B cell (primary cell): Measurements from ENCODE around the gene XXYLT1. TPM values are rescaled to one million over a fixed set of nuclear protein-coding genes. Genes with fewer than 3 reads are reported as not detected.

Experiments used
- ATAC-seq: fragments of 200-7000 bp; cut with Tn5 transposase; one replicate; pipeline ENCODE4 v1.10.0; 2021; ENCODE audit warnings: low read depth, mild to moderate bottlenecking, moderate number of reproducible peaks, moderate library complexity
- CTCF ChIA-PET: fragments of 350-600 bp; sonication (Branson Sonifier 250); formaldehyde crosslinking; loops from one replicate; lab custom pipeline; 2021; ENCODE audit warnings: antibody characterized with exemption, inconsistent platforms; lab: Charles Lee
- POLR2A ChIA-PET: fragments of 350-600 bp; sonication (Branson Sonifier 250); formaldehyde crosslinking; loops from one replicate; lab custom pipeline; 2021; ENCODE audit warnings: antibody characterized with exemption; lab: Charles Lee
- DNase-seq: peaks from one replicate; pipeline ENCODE4 v3.0.0; 2013
- H2AFZ ChIP-seq: 2 replicates; pipeline ENCODE4 v1.6.1; 2012; ENCODE audit warnings: mild to moderate bottlenecking, low read depth, low read length; ENCODE audit not compliant: insufficient read depth, poor library complexity, severe bottlenecking
- H3K27ac ChIP-seq, 2 donors: 1 replicate in 1 of 2; 2 replicates in 1 of 2; pipeline ENCODE4 v1.5.1; 2012 to 2013; ENCODE audit warnings: low read length in 2 of 2, mild to moderate bottlenecking in 2 of 2, moderate library complexity in 1 of 2
- H3K27me3 ChIP-seq, 4 experiments: fragments of 200-600 bp in 1 of 4; sonication (generic) in 1 of 4; replicated peaks in 1 of 4; 1 replicate in 2 of 4; 2 replicates in 2 of 4; pipeline versions ENCODE4 v1.6.1 to v1.7.0; 2013 to 2016; ENCODE audit warnings: low read length in 3 of 4, mild to moderate bottlenecking in 2 of 4, mixed read lengths in 1 of 4, moderate library complexity in 1 of 4; ENCODE audit not compliant: insufficient read depth in 4 of 4, control insufficient read depth in 3 of 4; ENCODE audit errors: control extremely low read depth in 1 of 4
- H3K36me3 ChIP-seq, 2 experiments: replicated peaks in 1 of 2; 1 replicate in 1 of 2; 2 replicates in 1 of 2; pipeline versions ENCODE4 v1.6.1 to v1.7.1; 2013; ENCODE audit warnings: low read length in 1 of 2; ENCODE audit not compliant: insufficient read depth in 2 of 2, control insufficient read depth in 1 of 2; ENCODE audit errors: control extremely low read depth in 1 of 2, extremely low read depth in 1 of 2
- H3K4me1 ChIP-seq, 2 donors: fragments of 200-600 bp in 1 of 2; sonication (generic) in 1 of 2; 1 replicate in 1 of 2; 2 replicates in 1 of 2; pipeline versions ENCODE4 v1.5.1 to v1.6.1; 2013 to 2017; ENCODE audit warnings: low read length in 2 of 2; ENCODE audit not compliant: control insufficient read depth in 2 of 2, insufficient read depth in 2 of 2
- H3K4me2 ChIP-seq: replicated peaks from 2 replicates; pipeline ENCODE3; 2012; ENCODE audit warnings: mild to moderate bottlenecking, low read depth, low read length; ENCODE audit not compliant: poor library complexity, severe bottlenecking
- H3K4me3 ChIP-seq, 5 experiments: fragments of 200-600 bp in 1 of 5; sonication (generic) in 1 of 5; 1 replicate in 3 of 5; 2 replicates in 2 of 5; pipeline versions ENCODE4 v1.5.1 to v1.7.0; 2011 to 2016; ENCODE audit warnings: low read length in 4 of 5, mild to moderate bottlenecking in 4 of 5, low read depth in 2 of 5, control low read depth in 1 of 5, moderate library complexity in 1 of 5; ENCODE audit not compliant: insufficient read depth in 1 of 5; ENCODE audit errors: control extremely low read depth in 1 of 5, extremely low read depth in 1 of 5
- H3K79me2 ChIP-seq: fragments of 200-600 bp; sonication (generic); one replicate; pipeline ENCODE4 v1.6.0; 2016; ENCODE audit warnings: low read length; ENCODE audit not compliant: control insufficient read depth, insufficient read depth
- H3K9ac ChIP-seq: fragments of 200-600 bp; sonication (generic); 2 replicates; pipeline ENCODE4 v1.6.1; 2017; ENCODE audit warnings: mild to moderate bottlenecking, low read length, moderate library complexity
- H3K9me3 ChIP-seq, 3 donors: one replicate each; pipeline versions ENCODE4 v1.6.1 to v1.7.1; 2013; ENCODE audit warnings: low read length in 2 of 3; ENCODE audit not compliant: control insufficient read depth in 2 of 3, insufficient read depth in 1 of 3; ENCODE audit errors: control extremely low read depth in 1 of 3
- H4K20me1 ChIP-seq: 2 replicates; pipeline ENCODE4 v1.6.0; 2012; ENCODE audit warnings: mild to moderate bottlenecking, low read length; ENCODE audit not compliant: insufficient read depth, control insufficient read depth, poor library complexity, severe bottlenecking
- H3K27ac Mint-ChIP-seq: one replicate; pipeline ENCODE4 v1.8.0; 2021; ENCODE audit warnings: mixed read lengths
- H3K27me3 Mint-ChIP-seq: one replicate; pipeline ENCODE4 v1.8.0; 2021; ENCODE audit warnings: mixed read lengths
- H3K4me1 Mint-ChIP-seq: one replicate; pipeline ENCODE4 v1.8.0; 2021; ENCODE audit warnings: mixed read lengths
- H3K4me3 Mint-ChIP-seq: one replicate; pipeline ENCODE4 v1.8.0; 2021; ENCODE audit warnings: mixed read lengths
- H3K9me3 Mint-ChIP-seq: one replicate; pipeline ENCODE4 v1.8.0; 2022; ENCODE audit warnings: mixed read lengths; ENCODE audit not compliant: insufficient read depth
- CTCF ChIP-seq: fragments of 200-600 bp; IDR thresholded peaks from one replicate; pipeline ENCODE4 v1.8.0; 2022; ENCODE audit warnings: antibody characterized with exemption, mild to moderate bottlenecking
- EZH2 ChIP-seq: IDR thresholded peaks from 2 replicates; pipeline ENCODE4 v1.6.1; 2012; ENCODE audit warnings: borderline replicate concordance, low read depth, mild to moderate bottlenecking, moderate library complexity, low read length; ENCODE audit not compliant: insufficient read depth, poor library complexity, severe bottlenecking
- WGBS: methylation state at CpG from one replicate; pipeline ENCODE4 v1.1.5; 2013; ENCODE audit warnings: missing lambda C conversion rate; ENCODE audit not compliant: insufficient coverage; 5-methylcytosine and 5-hydroxymethylcytosine counted together
- intact Hi-C: fragments of 100-400 bp; cut with micrococcal nuclease; formaldehyde crosslinking; loops from one replicate; pipeline ENCODE4 v1.10.0; 2022
- polyA plus RNA-seq: library from polyadenylated mRNA; depleted of rRNA; stranded (reverse); fragments of >200 nt; gene quantifications from 2 replicates; pipeline ENCODE4 v1.2.3, GENCODE V29; 2012
- total RNA-seq, 2 donors: library from RNA; stranded (reverse); fragments of 120-200 nt in 1 of 2; gene quantifications; 1 replicate in 1 of 2; 2 replicates in 1 of 2; pipeline versions ENCODE4 v1.2.3 to v1.2.4, GENCODE V29; 2013 to 2022

The XXYLT1 gene
- total and polyA plus RNA-seq, 2 donors (not counting 1 experiment from before 2014, with no cell fraction given): 2.6 to 11.2 TPM

GRCh38 chr3:195146131-195146530, 124.8 kb downstream of the XXYLT1 start:
- Histone ChIP-seq H3K79me2 (no peaks in the 10 kb centered on the region), H3K4me2 (no peak overlapping the region), H3K4me1 (peaks cover 51 to 74% of the 10 kb centered on the region in 2 donors), H3K27me3 (no peaks in the 10 kb centered on the region), H3K27ac (no peak overlapping the region), H4K20me1 (no peaks in the 10 kb centered on the region), H3K36me3 (no peaks in the 10 kb centered on the region), H3K9ac (no peak overlapping the region), H3K9me3 (peaks cover 0 to under 1% (median 0%) of the 10 kb centered on the region in 3 donors), H3K4me3 (no peak overlapping the region), H2AFZ (no peak overlapping the region)
- peak overlapping the region; percentile 86 for H3K27ac Mint-ChIP-seq
- H3K4me3 Mint-ChIP-seq: peak overlapping the region; percentile 90
- ATAC-seq (no peak), DNase-seq (no peak)
- ChIA-PET POLR2A (interaction anchor here (1.3 kb wide), 1 partner anchor 16 kb away, joined by 4 read pairs; no protein-coding TSS in a partner anchor), CTCF (interaction anchor here (1.1 to 2.8 kb wide), 4 partner anchors 9 to 43 kb away, joined by 3 to 12 read pairs (median 5); no protein-coding TSS in a partner anchor)
- TF ChIP-seq EZH2: no peak
- TF ChIP-seq CTCF: no peak
- intact Hi-C loops: loop anchor here (5.0 kb wide), 5 partner anchors 61 to 474 kb away; partner anchors contain the start of genes FAM43A and LSG1
- no peaks in the 10 kb centered on the region for H3K27me3 Mint-ChIP-seq
- H3K4me1 Mint-ChIP-seq: peaks cover 62% of the 10 kb centered on the region
- WGBS: 84% methylated on average over 8 of the region's 8 CpGs
- H3K9me3 Mint-ChIP-seq: peaks cover 1% of the 10 kb centered on the region

GRCh38 chr3:195145579-195145978, 125.4 kb downstream of the XXYLT1 start:
- WGBS: 86% methylated on average over 12 of the region's 12 CpGs
- Histone ChIP-seq H3K79me2 (no peaks in the 10 kb centered on the region), H3K36me3 (no peaks in the 10 kb centered on the region), H3K4me2 (no peak overlapping the region), H3K9me3 (peaks cover 3 to 5% (median 3%) of the 10 kb centered on the region in 3 donors), H3K4me1 (peaks cover 46 to 69% of the 10 kb centered on the region in 2 donors), H3K9ac (no peak overlapping the region), H4K20me1 (no peaks in the 10 kb centered on the region), H3K4me3 (no peak overlapping the region), H3K27me3 (no peaks in the 10 kb centered on the region), H2AFZ (no peak overlapping the region), H3K27ac (no peak overlapping the region)
- ChIA-PET POLR2A (interaction anchor here (1.3 kb wide), 2 partner anchors 16 to 463 kb away, joined by 3 to 4 read pairs; no protein-coding TSS in a partner anchor), CTCF (interaction anchor here (1.1 to 1.6 kb wide), 3 partner anchors 8 to 43 kb away, joined by 3 to 6 read pairs (median 4); no protein-coding TSS in a partner anchor)
- peak overlapping the region; percentile 63 for H3K4me3 Mint-ChIP-seq
- peaks cover 4% of the 10 kb centered on the region for H3K9me3 Mint-ChIP-seq
- H3K27ac Mint-ChIP-seq: peak overlapping the region; percentile 86
- no peak for TF ChIP-seq CTCF
- TF ChIP-seq EZH2: no peak
- no peaks in the 10 kb centered on the region for H3K27me3 Mint-ChIP-seq
- DNase-seq (no peak), ATAC-seq (no peak)
- peaks cover 57% of the 10 kb centered on the region for H3K4me1 Mint-ChIP-seq
- intact Hi-C loops: loop anchor here (5.0 kb wide), 5 partner anchors 62 to 473 kb away; partner anchors contain the start of genes FAM43A and LSG1
